H1 (cell line): ENCODE measurements around the gene OR51B2. TPM values are rescaled to one million over a fixed set of nuclear protein-coding genes. Genes with fewer than 3 reads are reported as not detected.
A peak's percentile ranks its signal among the peaks of the same experiment; 100 is the strongest.
"Not testable (repeated sequence)": the region's sequence is repeated elsewhere in the genome, so short reads cannot be mapped to it uniquely, and the experiment has no call there.

Experiments used
- CTCF ChIA-PET: fragments of 300-600 bp; sonication (Branson Sonifier 250); formaldehyde crosslinking; loops from one replicate; lab custom pipeline; 2021; ENCODE audit not compliant: partially characterized antibody; lab: Charles Lee
- POLR2A ChIA-PET: fragments of 300-600 bp; sonication (Branson Sonifier 250); formaldehyde crosslinking; loops from one replicate; lab custom pipeline; 2021; ENCODE audit warnings: inconsistent platforms; ENCODE audit not compliant: partially characterized antibody; lab: Charles Lee
- DNase-seq, 2 experiments: peaks; one replicate each; pipeline versions ENCODE4 v3.0.0 to v3.0.0-alpha.2; 2010 to 2022; ENCODE audit warnings: low spot score in 2 of 2, low read depth in 1 of 2, mixed read lengths in 1 of 2
- FAIRE-seq: peaks from 2 replicates; lab custom pipeline; 2011; peaks lifted over from hg19 to GRCh38; lab: Jason Lieb, UNC
- H2AFZ ChIP-seq: 2 replicates; pipeline ENCODE4 v1.8.1; 2012; ENCODE audit warnings: low read length, inconsistent platforms
- H2AK5ac ChIP-seq: 2 replicates; pipeline ENCODE4 v1.6.1; 2013; ENCODE audit warnings: low read depth, low read length
- H2BK120ac ChIP-seq: replicated peaks from 2 replicates; pipeline ENCODE3; 2013; ENCODE audit warnings: low read depth, low read length, inconsistent platforms
- H2BK12ac ChIP-seq: 2 replicates; pipeline ENCODE4 v1.6.1; 2013; ENCODE audit warnings: low read depth, low read length
- H2BK15ac ChIP-seq: 2 replicates; pipeline ENCODE4 v1.6.1; 2013; ENCODE audit warnings: low read length
- H2BK20ac ChIP-seq: 2 replicates; pipeline ENCODE4 v1.6.1; 2013; ENCODE audit warnings: low read length
- H2BK5ac ChIP-seq: 2 replicates; pipeline ENCODE4 v1.6.1; 2013; ENCODE audit warnings: low read depth, low read length
- H3K14ac ChIP-seq: 2 replicates; pipeline ENCODE4 v1.6.1; 2013; ENCODE audit warnings: inconsistent platforms; ENCODE audit not compliant: insufficient read length
- H3K18ac ChIP-seq: 2 replicates; pipeline ENCODE4 v1.6.1; 2013; ENCODE audit warnings: low read length; ENCODE audit errors: extremely low read depth
- H3K23ac ChIP-seq: 2 replicates; pipeline ENCODE4 v1.6.1; 2013; ENCODE audit warnings: inconsistent platforms; ENCODE audit not compliant: insufficient read length
- H3K23me2 ChIP-seq: 2 replicates; pipeline ENCODE4 v1.6.1; 2013; ENCODE audit warnings: low read depth, low read length
- H3K27ac ChIP-seq: 2 replicates; pipeline ENCODE4 v1.6.1; 2011; ENCODE audit warnings: low read depth, low read length, inconsistent platforms
- H3K27me3 ChIP-seq, 4 experiments: replicated peaks in 1 of 4; 1 replicate in 1 of 4; 2 replicates in 3 of 4; pipeline versions ENCODE4 v1.6.1 to v1.8.1; 2011 to 2013; ENCODE audit warnings: low read length in 3 of 4, mild to moderate bottlenecking in 3 of 4, inconsistent platforms in 2 of 4, mixed read lengths in 2 of 4, moderate library complexity in 1 of 4; ENCODE audit not compliant: control insufficient read depth in 3 of 4, insufficient read depth in 3 of 4; ENCODE audit errors: extremely low read depth in 1 of 4
- H3K36me3 ChIP-seq, 4 experiments: 2 replicates each; pipeline versions ENCODE4 v1.6.1 to v1.8.1; 2011 to 2013; ENCODE audit warnings: mild to moderate bottlenecking in 4 of 4, low read length in 3 of 4, moderate library complexity in 2 of 4, control low read depth in 1 of 4, inconsistent platforms in 1 of 4; ENCODE audit not compliant: insufficient read depth in 4 of 4, control insufficient read depth in 2 of 4
- H3K4ac ChIP-seq: replicated peaks from 2 replicates; pipeline ENCODE3; 2013; ENCODE audit warnings: low read length, low read depth, mixed read lengths, inconsistent platforms; ENCODE audit not compliant: insufficient read length
- H3K4me1 ChIP-seq, 4 experiments: replicated peaks in 1 of 4; 1 replicate in 1 of 4; 2 replicates in 3 of 4; pipeline versions ENCODE4 v1.6.1 to v1.8.1; 2011 to 2013; ENCODE audit warnings: low read length in 3 of 4, inconsistent platforms in 2 of 4, mixed read lengths in 1 of 4; ENCODE audit not compliant: insufficient read depth in 4 of 4, control insufficient read depth in 3 of 4
- H3K4me2 ChIP-seq, 2 experiments: 2 replicates each; pipeline versions ENCODE4 v1.6.1 to v1.8.1; 2011 to 2013; ENCODE audit warnings: low read depth in 2 of 2, low read length in 2 of 2, control low read depth in 1 of 2, inconsistent platforms in 1 of 2, mild to moderate bottlenecking in 1 of 2; ENCODE audit not compliant: insufficient read depth in 1 of 2
- H3K4me3 ChIP-seq, 4 experiments: fragments of 200-600, 300-600 bp in 1 of 4; sonication (generic), shearing (Covaris generic), sonication (Bioruptor Twin) in 1 of 4; 2 replicates each; pipeline versions ENCODE4 v1.5.1 to v1.8.1; 2011 to 2016; ENCODE audit warnings: low read length in 4 of 4, low read depth in 3 of 4, control low read depth in 2 of 4, inconsistent platforms in 2 of 4, mild to moderate bottlenecking in 2 of 4, mixed read lengths in 1 of 4, moderate library complexity in 1 of 4; ENCODE audit not compliant: insufficient read depth in 2 of 4; ENCODE audit errors: extremely low read depth in 1 of 4
- H3K56ac ChIP-seq: replicated peaks from 2 replicates; pipeline ENCODE3; 2013; ENCODE audit warnings: low read depth, mild to moderate bottlenecking, mixed read lengths, low read length, inconsistent platforms; ENCODE audit not compliant: insufficient read length
- H3K79me1 ChIP-seq: 2 replicates; pipeline ENCODE4 v1.6.1; 2013; ENCODE audit warnings: low read depth, low read length, control low read depth
- H3K79me2 ChIP-seq, 2 experiments: 2 replicates each; pipeline versions ENCODE4 v1.6.1 to v1.8.1; 2012 to 2013; ENCODE audit warnings: low read length in 2 of 2, mild to moderate bottlenecking in 2 of 2, inconsistent platforms in 1 of 2; ENCODE audit not compliant: insufficient read depth in 2 of 2, control insufficient read depth in 1 of 2
- H3K9ac ChIP-seq, 4 experiments: replicated peaks in 1 of 4; 1 replicate in 1 of 4; 2 replicates in 3 of 4; pipeline versions ENCODE4 v1.6.1 to v1.8.1; 2011 to 2013; ENCODE audit warnings: low read depth in 3 of 4, low read length in 3 of 4, control low read depth in 2 of 4, mild to moderate bottlenecking in 2 of 4, moderate library complexity in 2 of 4, inconsistent platforms in 1 of 4; ENCODE audit errors: extremely low read depth in 1 of 4
- H3K9me3 ChIP-seq, 2 experiments: 2 replicates each; pipeline versions ENCODE4 v1.6.1 to v1.8.1; 2012 to 2013; ENCODE audit warnings: mild to moderate bottlenecking in 2 of 2, moderate library complexity in 2 of 2, control low read depth in 1 of 2, inconsistent platforms in 1 of 2, low read depth in 1 of 2, low read length in 1 of 2, mixed read lengths in 1 of 2; ENCODE audit not compliant: insufficient read depth in 2 of 2
- H4K20me1 ChIP-seq, 2 experiments: replicated peaks in 1 of 2; 2 replicates each; pipeline versions ENCODE3 to v1.8.1; 2011 to 2013; ENCODE audit warnings: inconsistent platforms in 2 of 2, low read length in 2 of 2, mild to moderate bottlenecking in 1 of 2; ENCODE audit not compliant: insufficient read depth in 2 of 2, control insufficient read depth in 1 of 2
- H4K5ac ChIP-seq: 2 replicates; pipeline ENCODE4 v1.6.1; 2013; ENCODE audit warnings: low read length, low read depth, mixed read lengths, inconsistent platforms; ENCODE audit not compliant: insufficient read length
- H4K8ac ChIP-seq: 2 replicates; pipeline ENCODE4 v1.8.0; 2013; ENCODE audit warnings: mild to moderate bottlenecking, moderate library complexity, low read length, inconsistent platforms; ENCODE audit not compliant: insufficient read depth; ENCODE audit errors: extremely low read depth
- H4K91ac ChIP-seq: replicated peaks from 2 replicates; pipeline ENCODE3; 2013; ENCODE audit warnings: low read length, mixed read lengths, inconsistent platforms; ENCODE audit not compliant: insufficient read length
- CTCF ChIP-seq, 3 experiments: IDR thresholded peaks; 1 replicate in 2 of 3; 2 replicates in 1 of 3; pipeline versions ENCODE4 v1.5.1 to v1.6.1; 2011; ENCODE audit warnings: low read length in 3 of 3, mild to moderate bottlenecking in 3 of 3, inconsistent platforms in 2 of 3, low read depth in 1 of 3, moderate library complexity in 1 of 3; ENCODE audit not compliant: insufficient read depth in 1 of 3; ENCODE audit errors: control extremely low read depth in 1 of 3
- WGBS, 2 experiments: shearing (Covaris generic) in 1 of 2; methylation state at CpG; one replicate each; pipeline versions ENCODE4 v1.1.6 to v1.1.7; 2013 to 2015; ENCODE audit warnings: low lambda C conversion rate in 2 of 2, mixed read lengths in 2 of 2, inconsistent platforms in 1 of 2, low coverage in 1 of 2, missing lambda C conversion rate in 1 of 2; ENCODE audit not compliant: insufficient replicate concordance in 2 of 2, insufficient coverage in 1 of 2, insufficient read length in 1 of 2; ENCODE audit errors: extremely low coverage in 1 of 2, missing lambda C conversion rate in 1 of 2; 5-methylcytosine and 5-hydroxymethylcytosine counted together
- polyA plus RNA-seq, 7 experiments: library from polyadenylated mRNA; depleted of rRNA in 3 of 7; stranded (reverse) in 5 of 7; unstranded in 2 of 7; fragments of >200 nt in 5 of 7; fragments of 200-250 nt in 2 of 7; gene quantifications; 1 replicate in 5 of 7; 2 replicates in 1 of 7; 4 replicates in 1 of 7; pipeline versions ENCODE4 v1.2.1 to v1.2.3, GENCODE V29; 2011 to 2013; ENCODE audit warnings: missing spikeins in 2 of 7, mixed read lengths in 2 of 7
- total RNA-seq: library from RNA; stranded (reverse); fragmentation: NEBNext Ultra II Directional; extraction: Animal tissue kit (Norgen Biotek cat#: 25700); gene quantifications from 2 replicates; pipeline ENCODE4 v1.2.1, GENCODE V29; 2021

Gene OR51B2
- total and polyA plus RNA-seq, 2 of the 8 experiments (the other 6 are each of a cell fraction or from before 2014, with no cell fraction given): not detected

- H3K4me1 ChIP-seq, H3K79me1 ChIP-seq, H2BK15ac ChIP-seq, H2BK12ac ChIP-seq, H3K23me2 ChIP-seq, H3K14ac ChIP-seq, H4K8ac ChIP-seq, H4K20me1 ChIP-seq, H3K56ac ChIP-seq, H3K36me3 ChIP-seq, H2AK5ac ChIP-seq, H2AFZ ChIP-seq, H2BK120ac ChIP-seq, H2BK5ac ChIP-seq, H4K5ac ChIP-seq, H3K27ac ChIP-seq, FAIRE-seq, H2BK20ac ChIP-seq, H3K4ac ChIP-seq, H3K4me3 ChIP-seq, H3K27me3 ChIP-seq, DNase-seq, POLR2A ChIA-PET, H3K9me3 ChIP-seq, H4K91ac ChIP-seq, H3K18ac ChIP-seq, H3K9ac ChIP-seq, H3K79me2 ChIP-seq, H3K4me2 ChIP-seq, H3K23ac ChIP-seq: not testable (repeated sequence)
- TF ChIP-seq CTCF (IDR thresholded peaks at IDR 0.05; ENCODE audit: control extremely low read depth in 1 of 3, insufficient read depth in 1 of 3, low read depth in 1 of 3, low read length in 3 of 3): peak in 1 of 3 experiments; percentile 0; a peak in 1 of 4 replicates
- WGBS, 2 experiments: 94% methylated on average over 14 of the region's 41 CpGs; no CpG with 5 or more reads in 1 of the 2 experiments
- CTCF ChIA-PET: interaction anchor here (1.2 to 2.3 kb wide), 6 partner anchors 16 to 170 kb away, joined by 3 to 9 read pairs (median 6); no protein-coding TSS in a partner anchor
Observed at GRCh38 chr11:5294342-5294995, 29.6 kb downstream of the OR51B2 start.
